ENCODE measurements around the gene SPATA13. TPM values are rescaled to one million over a fixed set of nuclear protein-coding genes. Genes with fewer than 3 reads are reported as not detected.

Gene SPATA13
- total and polyA plus RNA-seq, 2 donors (not counting 1 experiment from before 2014, with no cell fraction given): 11.6 to 24.6 TPM

GRCh38 chr13:24217601-24218281, 57.2 kb downstream of the SPATA13 start:
- TF ChIP-seq EZH2 (IDR thresholded peaks at IDR 0.05; ENCODE audit: low read length, missing control alignments): no peak
- TF ChIP-seq, protein P1, sequence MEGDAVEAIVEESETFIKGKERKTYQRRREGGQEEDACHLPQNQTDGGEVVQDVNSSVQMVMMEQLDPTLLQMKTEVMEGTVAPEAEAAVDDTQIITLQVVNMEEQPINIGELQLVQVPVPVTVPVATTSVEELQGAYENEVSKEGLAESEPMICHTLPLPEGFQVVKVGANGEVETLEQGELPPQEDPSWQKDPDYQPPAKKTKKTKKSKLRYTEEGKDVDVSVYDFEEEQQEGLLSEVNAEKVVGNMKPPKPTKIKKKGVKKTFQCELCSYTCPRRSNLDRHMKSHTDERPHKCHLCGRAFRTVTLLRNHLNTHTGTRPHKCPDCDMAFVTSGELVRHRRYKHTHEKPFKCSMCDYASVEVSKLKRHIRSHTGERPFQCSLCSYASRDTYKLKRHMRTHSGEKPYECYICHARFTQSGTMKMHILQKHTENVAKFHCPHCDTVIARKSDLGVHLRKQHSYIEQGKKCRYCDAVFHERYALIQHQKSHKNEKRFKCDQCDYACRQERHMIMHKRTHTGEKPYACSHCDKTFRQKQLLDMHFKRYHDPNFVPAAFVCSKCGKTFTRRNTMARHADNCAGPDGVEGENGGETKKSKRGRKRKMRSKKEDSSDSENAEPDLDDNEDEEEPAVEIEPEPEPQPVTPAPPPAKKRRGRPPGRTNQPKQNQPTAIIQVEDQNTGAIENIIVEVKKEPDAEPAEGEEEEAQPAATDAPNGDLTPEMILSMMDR (conservative IDR thresholded peaks at IDR 0.05 in 1 of 2, IDR thresholded peaks at IDR 0.05 in 1 of 2; ENCODE audit: low read depth in 1 of 2, low read length in 2 of 2): no peak
- Histone ChIP-seq H4K20me1 (ENCODE audit: control insufficient read depth, extremely low read depth, insufficient read depth, low read length) (no peaks in the 10 kb centered on the region), H3K27me3 (ENCODE audit: control insufficient read depth, insufficient read depth, low read length) (no peaks in the 10 kb centered on the region), H3K9me3 (ENCODE audit: control insufficient read depth, insufficient read depth, low read depth, low read length) (no peaks in the 10 kb centered on the region), H3K4me1 (ENCODE audit: control insufficient read depth, extremely low read depth, insufficient read depth, low read length) (peaks cover 3% of the 10 kb centered on the region), H3K4me2 (ENCODE audit: extremely low read depth, insufficient read depth, low read length) (no peak overlapping the region), H3K9ac (ENCODE audit: insufficient read depth, low read length) (no peak overlapping the region), H3K79me2 (ENCODE audit: control insufficient read depth, insufficient read depth, low read length) (no peaks in the 10 kb centered on the region), H3K27ac (ENCODE audit: insufficient read depth, low read length) (no peak overlapping the region), H2AFZ (ENCODE audit: low read length) (no peak overlapping the region), H3K36me3 (ENCODE audit: control insufficient read depth, insufficient read depth, low read length) (no peaks in the 10 kb centered on the region), H3K4me3 (replicated peaks in 1 of 4; ENCODE audit: control extremely low read depth in 1 of 4, insufficient read depth in 1 of 4, low read depth in 3 of 4, low read length in 4 of 4) (no peak overlapping the region)
- DNase-seq (ENCODE audit: low read depth in 2 of 2): peak in 1 of 2 donors; percentile 9

DNA sequence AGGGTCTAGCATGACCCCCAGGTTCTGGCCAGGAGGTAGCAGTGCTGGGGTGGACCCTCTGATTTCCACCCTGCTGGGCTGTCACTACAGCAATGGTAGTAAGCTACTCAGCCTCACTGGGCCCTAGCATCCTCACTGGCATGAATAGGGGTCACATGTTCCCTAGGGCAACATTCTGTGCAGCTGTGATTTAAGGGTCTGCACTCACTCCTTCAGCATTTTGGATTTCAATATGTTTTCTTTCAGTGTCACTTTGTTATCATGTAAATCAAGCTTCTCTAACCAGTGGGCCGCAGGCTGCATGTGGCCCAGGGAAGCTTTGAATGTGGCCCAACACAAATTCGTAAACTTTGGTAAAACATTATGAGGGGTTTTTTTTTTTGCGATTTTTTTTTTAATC, 57.8 kb downstream of the SPATA13 start:
- Histone ChIP-seq H3K4me1 (ENCODE audit: control insufficient read depth, extremely low read depth, insufficient read depth, low read length) (peaks cover 3% of the 10 kb centered on the region), H2AFZ (ENCODE audit: low read length) (no peak overlapping the region), H3K9me3 (ENCODE audit: control insufficient read depth, insufficient read depth, low read depth, low read length) (no peaks in the 10 kb centered on the region), H3K4me2 (ENCODE audit: extremely low read depth, insufficient read depth, low read length) (no peak overlapping the region), H3K27me3 (ENCODE audit: control insufficient read depth, insufficient read depth, low read length) (no peaks in the 10 kb centered on the region), H3K9ac (ENCODE audit: insufficient read depth, low read length) (no peak overlapping the region), H4K20me1 (ENCODE audit: control insufficient read depth, extremely low read depth, insufficient read depth, low read length) (no peaks in the 10 kb centered on the region), H3K36me3 (ENCODE audit: control insufficient read depth, insufficient read depth, low read length) (no peaks in the 10 kb centered on the region), H3K79me2 (ENCODE audit: control insufficient read depth, insufficient read depth, low read length) (no peaks in the 10 kb centered on the region), H3K4me3 (replicated peaks in 1 of 4; ENCODE audit: control extremely low read depth in 1 of 4, insufficient read depth in 1 of 4, low read depth in 3 of 4, low read length in 4 of 4) (no peak overlapping the region), H3K27ac (ENCODE audit: insufficient read depth, low read length) (no peak overlapping the region)
- DNase-seq (ENCODE audit: low read depth in 2 of 2): no peak
- TF ChIP-seq EZH2 (IDR thresholded peaks at IDR 0.05; ENCODE audit: low read length, missing control alignments): no peak
- TF ChIP-seq, protein P1 (conservative IDR thresholded peaks at IDR 0.05 in 1 of 2, IDR thresholded peaks at IDR 0.05 in 1 of 2; ENCODE audit: low read depth in 1 of 2, low read length in 2 of 2): no peak

DNA sequence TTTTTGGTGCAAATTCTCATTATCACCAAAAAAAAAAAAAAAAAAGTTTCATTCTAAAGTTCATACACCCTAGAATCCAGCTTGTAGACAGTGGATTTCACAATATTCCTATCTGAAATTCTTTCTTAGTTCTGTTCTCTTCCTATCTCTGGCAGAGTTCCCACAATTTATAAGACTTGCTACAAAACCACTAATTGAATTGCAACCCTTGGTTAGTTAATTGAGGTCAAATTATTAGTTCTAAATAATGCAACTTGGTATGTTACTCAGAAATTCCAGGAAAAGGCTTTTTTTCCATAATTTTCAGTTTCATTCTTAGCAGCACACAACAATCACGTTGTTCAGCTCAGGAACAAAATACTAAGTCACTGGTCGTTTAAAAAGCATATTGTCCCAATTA, 58.5 kb downstream of the SPATA13 start:
- H3K9me3 ChIP-seq (ENCODE audit: control insufficient read depth, insufficient read depth, low read depth, low read length): no peaks in the 10 kb centered on the region
- no peak for DNase-seq (ENCODE audit: low read depth in 2 of 2)

More for the DNA sequence above, 58.5 kb downstream of the SPATA13 start:
- no peak for TF ChIP-seq EZH2 (IDR thresholded peaks at IDR 0.05; ENCODE audit: low read length, missing control alignments)
- TF ChIP-seq, protein P1 (conservative IDR thresholded peaks at IDR 0.05 in 1 of 2, IDR thresholded peaks at IDR 0.05 in 1 of 2; ENCODE audit: low read depth in 1 of 2, low read length in 2 of 2): no peak
- H3K27me3 ChIP-seq (ENCODE audit: control insufficient read depth, insufficient read depth, low read length): no peaks in the 10 kb centered on the region
- H3K79me2 ChIP-seq (ENCODE audit: control insufficient read depth, insufficient read depth, low read length): no peaks in the 10 kb centered on the region
- no peaks in the 10 kb centered on the region for H4K20me1 ChIP-seq (ENCODE audit: control insufficient read depth, extremely low read depth, insufficient read depth, low read length)
- peaks cover 3% of the 10 kb centered on the region for H3K4me1 ChIP-seq (ENCODE audit: control insufficient read depth, extremely low read depth, insufficient read depth, low read length)
- no peak overlapping the region for H3K27ac ChIP-seq (ENCODE audit: insufficient read depth, low read length)
- H3K4me2 ChIP-seq (ENCODE audit: extremely low read depth, insufficient read depth, low read length): no peak overlapping the region
- no peak overlapping the region for H3K9ac ChIP-seq (ENCODE audit: insufficient read depth, low read length)
- no peak overlapping the region for H3K4me3 ChIP-seq (replicated peaks in 1 of 4; ENCODE audit: control extremely low read depth in 1 of 4, insufficient read depth in 1 of 4, low read depth in 3 of 4, low read length in 4 of 4)
- no peak overlapping the region for H2AFZ ChIP-seq (ENCODE audit: low read length)
- no peaks in the 10 kb centered on the region for H3K36me3 ChIP-seq (ENCODE audit: control insufficient read depth, insufficient read depth, low read length)

Data from fibroblast of lung (primary cell).